ENCODE results near the gene CYTIP.
"Not testable (repeated sequence)": the region's sequence is repeated elsewhere in the genome, so short reads cannot be mapped to it uniquely, and the experiment has no call there.

The CYTIP gene

DNA sequence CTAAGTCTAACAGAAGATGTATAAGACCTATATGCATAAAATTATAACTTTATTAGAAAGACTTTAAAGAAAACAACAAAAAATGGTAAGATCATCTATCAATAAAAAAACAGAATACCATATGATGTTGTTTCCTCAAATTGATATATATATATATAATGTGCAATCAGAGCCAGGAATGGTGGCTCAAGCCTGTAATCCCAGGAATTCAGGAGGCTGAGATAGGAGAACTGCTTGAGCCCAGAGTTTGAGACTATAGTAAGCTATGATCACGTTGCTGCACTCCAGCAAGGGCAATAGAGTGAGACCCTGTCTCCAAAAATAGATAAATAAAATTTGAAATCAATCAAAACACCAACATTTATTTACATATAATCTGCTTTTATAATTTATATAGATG, 19.5 kb downstream of the CYTIP start:
- no peak for DNase-seq (ENCODE audit: low spot score)

GRCh38 chr2:157421964-157422363, 21.9 kb downstream of the CYTIP start:
- DNase-seq (ENCODE audit: low spot score): no peak

DNA sequence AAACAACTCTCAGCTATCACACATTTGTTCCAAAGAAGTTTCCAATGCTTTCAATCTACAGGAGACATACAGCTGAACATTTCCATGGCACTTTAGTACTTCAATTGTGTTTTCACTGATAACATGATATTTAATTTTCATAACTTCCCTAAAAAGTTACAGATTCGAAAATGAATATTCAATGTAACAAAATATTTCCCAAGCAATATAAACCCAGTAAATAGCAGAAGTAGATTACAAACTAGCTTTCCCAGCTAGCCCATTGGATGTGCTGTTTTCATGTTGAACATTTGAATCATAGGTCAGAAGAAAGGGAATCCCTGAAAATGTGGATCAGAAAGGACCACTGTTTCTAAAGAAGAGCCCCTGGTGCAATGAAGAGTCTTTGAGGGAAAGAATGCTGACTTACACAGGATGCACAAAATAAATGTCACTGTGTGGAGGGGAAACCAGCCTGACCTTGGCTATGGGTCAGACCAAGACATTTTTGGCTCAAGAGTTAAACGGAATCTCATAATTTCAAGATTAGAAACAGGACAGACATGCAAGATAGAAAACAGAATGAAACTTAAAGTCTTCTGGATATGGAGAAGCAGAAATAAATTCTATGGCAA, 22.5 kb downstream of the CYTIP start:
- no peak for DNase-seq (ENCODE audit: low spot score)

DNA sequence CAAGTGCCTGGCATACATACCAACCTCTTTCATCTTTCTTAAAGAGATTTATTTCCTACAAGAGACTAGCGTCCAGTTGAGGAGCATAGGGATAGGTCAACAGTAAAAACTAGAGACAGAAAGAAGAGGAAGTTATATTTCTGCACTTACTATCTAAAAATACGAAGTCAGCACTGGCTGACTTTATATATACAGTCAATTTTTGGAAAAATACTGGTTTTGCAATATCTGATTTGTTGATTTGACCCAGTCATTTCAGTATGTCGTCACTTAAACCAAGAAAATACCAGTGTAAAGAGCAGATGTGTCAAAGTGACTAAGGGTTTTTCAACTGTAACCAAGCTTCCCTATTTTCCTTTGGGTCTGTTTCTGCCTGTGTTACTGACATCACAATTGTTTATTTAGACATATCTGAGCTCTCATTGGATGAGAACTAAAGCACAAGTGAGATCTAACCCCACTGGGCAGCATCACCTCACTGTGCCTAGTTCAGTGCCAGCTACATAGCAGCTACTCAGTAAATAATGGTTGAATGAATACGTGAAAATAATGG, 23.0 kb downstream of the CYTIP start:
- no peak for DNase-seq (ENCODE audit: low spot score)

GRCh38 chr2:157419031-157419575, 24.8 kb downstream of the CYTIP start:
- DNase-seq (ENCODE audit: low spot score): no peak

GRCh38 chr2:157418239-157418641, 25.6 kb downstream of the CYTIP start:
- no peak for DNase-seq (ENCODE audit: low spot score)

DNA sequence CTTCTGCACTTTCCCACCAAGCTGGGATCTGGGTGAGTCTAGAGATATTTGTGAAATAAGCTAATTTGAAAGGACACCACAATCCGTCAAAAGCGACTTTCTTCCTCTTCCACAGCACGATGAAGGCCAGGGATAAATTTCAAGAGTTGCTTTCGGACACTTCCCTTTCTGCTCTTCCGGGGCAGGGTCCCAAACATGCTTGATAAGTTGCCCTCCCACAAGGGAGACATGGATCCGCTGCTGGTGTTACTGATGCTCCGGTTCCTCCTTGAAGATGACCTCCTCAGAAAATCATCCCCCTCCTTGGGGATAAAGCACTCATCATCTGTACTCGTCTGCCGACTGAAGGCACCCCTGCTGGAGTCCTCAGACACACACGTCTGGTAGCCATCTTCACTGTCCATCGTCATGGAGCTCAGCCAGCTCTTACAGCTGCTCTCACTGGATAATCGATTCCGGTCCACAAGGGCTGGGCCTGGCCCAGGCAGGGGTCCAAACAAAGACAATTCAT, 28.2 kb downstream of the CYTIP start:
- DNase-seq (ENCODE audit: low spot score): no peak

GRCh38 chr2:157414050-157414449, 29.8 kb downstream of the CYTIP start:
- DNase-seq (ENCODE audit: low spot score): no peak

GRCh38 chr2:157413326-157414035, 30.4 kb downstream of the CYTIP start:
- no peak for DNase-seq (ENCODE audit: low spot score)

GRCh38 chr2:157411624-157412336, 32.1 kb downstream of the CYTIP start:
- no peak for DNase-seq (ENCODE audit: low spot score)

- not testable (repeated sequence) for DNase-seq (ENCODE audit: low spot score)
Measured at GRCh38 chr2:157405398-157405797, 38.5 kb downstream of the CYTIP start.

DNA sequence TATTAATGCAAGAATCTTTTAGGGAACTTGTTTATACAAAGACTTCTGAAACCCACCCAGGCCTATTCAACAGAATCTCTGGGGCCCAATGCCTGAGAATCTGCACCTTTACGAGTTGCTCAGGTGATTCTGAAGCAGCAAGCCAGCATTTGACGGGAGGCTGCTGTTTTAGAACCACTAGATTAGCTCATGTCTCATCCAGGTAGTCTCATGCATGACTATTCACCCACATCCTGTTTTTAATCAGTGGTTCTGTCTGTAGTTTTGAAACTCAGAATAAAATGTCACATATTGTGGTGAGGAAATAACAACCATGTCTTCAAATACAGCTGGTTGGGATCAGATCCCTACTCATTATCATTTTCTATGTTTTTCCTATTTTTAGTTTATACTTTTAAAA, 39.5 kb downstream of the CYTIP start:
- DNase-seq (ENCODE audit: low spot score): no peak

GRCh38 chr2:157402801-157403485, 40.9 kb downstream of the CYTIP start:
- not testable (repeated sequence) for DNase-seq (ENCODE audit: low spot score)

GRCh38 chr2:157395811-157396210, 48.1 kb downstream of the CYTIP start:
- no peak for DNase-seq (ENCODE audit: low spot score)

DNA sequence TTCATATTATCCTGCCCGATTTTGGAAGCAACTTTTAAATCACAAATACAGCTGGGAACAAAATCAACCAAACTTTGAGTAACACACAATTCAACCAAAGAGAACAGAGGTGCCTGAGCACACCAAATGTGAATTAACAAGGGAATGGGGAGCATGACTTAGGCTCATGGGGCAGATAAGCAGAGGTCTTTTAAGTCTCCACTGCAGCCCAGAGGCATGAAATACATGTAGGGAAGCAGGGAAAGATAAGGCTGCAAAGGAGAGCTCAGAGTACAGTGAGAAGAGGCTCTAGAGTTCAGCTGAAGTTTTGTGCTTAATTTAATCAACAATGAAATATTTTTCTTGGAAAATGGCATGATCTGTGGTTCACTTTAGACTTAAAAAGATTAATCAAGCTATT, 49.0 kb downstream of the CYTIP start:
- DNase-seq (ENCODE audit: low spot score): no peak

DNA sequence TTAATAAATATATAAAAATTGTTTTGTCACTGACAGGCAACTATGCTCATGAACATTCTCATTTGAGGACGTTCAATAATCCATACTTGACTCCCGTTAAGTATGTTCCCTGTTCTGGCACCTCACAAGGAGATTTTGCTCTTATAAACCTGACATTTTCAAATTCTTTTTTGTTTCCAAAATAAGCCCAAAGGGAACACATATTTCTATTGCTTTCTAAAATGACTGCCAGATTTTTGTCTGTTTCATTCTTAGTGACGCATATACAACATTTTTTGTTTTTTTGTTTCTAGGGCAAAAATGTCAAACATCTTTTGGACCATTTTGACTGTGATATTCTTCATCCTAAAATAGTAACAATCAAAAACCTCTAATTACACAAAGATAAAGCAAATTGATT, 50.5 kb downstream of the CYTIP start:
- no peak for DNase-seq (ENCODE audit: low spot score)

DNA sequence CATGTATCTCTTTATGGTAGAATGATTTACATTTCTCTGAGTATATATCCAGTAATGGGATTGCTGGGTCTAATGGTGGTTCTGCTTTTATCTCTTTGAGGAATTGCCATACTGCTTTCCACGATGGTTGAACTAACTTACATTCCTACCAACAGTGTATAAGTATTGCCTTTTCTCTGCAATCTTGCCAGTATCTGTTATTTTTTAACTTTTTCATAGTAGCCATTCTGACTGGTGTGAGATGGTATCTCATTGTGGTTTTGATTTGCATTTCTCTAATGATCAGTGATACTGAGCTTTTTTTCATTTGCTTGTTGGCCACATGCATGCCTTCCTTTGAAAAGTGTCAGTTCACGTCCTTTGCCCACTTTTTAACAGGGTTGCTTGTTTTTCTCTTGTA, 55.1 kb downstream of the CYTIP start:
- DNase-seq (ENCODE audit: low spot score): no peak

- no peak for DNase-seq (ENCODE audit: low spot score)
Measured at GRCh38 chr2:157386747-157387146, 57.1 kb downstream of the CYTIP start.

DNA sequence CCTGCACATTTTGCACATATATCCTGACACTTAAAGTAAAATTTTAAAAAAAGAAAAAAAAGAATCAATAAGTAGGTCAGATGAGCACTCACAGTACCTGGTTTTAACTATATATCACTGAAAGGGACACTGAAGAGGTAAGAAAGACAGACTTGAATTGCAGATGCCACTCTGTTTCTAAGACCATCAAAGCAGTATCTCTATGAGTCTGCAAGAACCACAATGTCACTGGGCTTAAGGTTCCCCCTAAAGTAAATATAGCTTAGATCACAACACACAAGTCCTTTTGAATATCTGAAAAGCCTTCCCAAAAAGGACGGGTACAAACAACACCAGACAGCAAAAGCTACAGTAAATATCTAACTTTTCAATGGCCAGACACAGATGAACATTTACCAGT, 57.6 kb downstream of the CYTIP start:
- DNase-seq (ENCODE audit: low spot score): no peak

DNA sequence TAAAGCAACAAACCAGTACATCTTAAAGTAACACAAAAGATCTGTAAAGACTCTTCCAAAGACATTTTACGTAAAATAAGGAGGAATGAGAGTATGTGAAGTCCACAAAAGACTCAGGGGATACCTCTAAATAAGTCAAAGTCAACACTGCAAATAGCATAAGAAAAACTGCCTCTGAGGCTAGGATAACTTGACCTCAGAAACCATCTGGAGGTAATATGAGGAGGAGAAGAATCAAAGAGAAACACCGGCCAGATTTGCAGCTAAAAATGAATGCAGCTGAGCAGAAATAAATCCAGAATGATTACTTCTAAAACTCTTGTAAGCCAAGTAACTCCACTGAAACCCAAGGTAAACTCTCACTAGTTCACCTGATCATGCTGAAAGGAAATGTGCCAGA, 66.0 kb downstream of the CYTIP start:
- DNase-seq (ENCODE audit: low spot score): no peak

DNA sequence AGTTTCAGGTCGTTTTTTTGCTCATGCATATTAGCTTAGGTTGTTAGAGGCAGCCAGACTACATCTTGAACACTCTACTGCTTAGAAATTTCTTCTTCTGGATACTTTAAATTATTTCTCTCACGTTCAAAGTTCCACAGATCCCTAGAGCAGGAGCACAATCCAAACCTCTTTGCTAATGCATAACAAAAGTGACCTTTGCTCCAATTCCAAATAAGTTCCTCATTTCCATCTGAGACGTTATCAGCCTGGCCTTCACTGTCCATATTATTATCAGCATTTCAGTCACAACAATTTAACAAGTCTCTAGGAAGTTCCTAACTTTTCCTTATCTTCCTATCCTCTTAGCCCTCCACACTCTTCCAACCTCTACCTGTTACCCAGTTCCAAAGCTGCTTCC, 67.8 kb downstream of the CYTIP start:
- DNase-seq (ENCODE audit: low spot score): no peak

DNA sequence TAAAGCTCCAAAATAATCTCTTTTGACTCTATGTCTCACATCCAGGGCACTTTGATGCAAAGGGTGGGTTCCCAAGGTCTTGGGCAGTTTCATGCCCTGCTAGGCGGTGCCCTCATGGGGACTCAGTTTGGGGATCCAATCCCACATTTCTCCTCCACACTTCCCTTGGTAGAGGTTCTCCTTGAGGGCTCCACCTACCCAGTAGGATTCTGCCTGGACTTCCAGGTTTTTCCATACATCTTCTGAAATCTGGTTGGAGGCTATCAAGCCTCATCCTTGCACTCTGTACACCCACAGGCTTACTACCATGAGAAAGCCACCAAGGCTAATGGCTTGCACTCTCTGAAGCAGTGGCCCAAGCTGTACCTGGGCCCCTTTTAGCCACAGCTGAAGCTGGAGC, 68.5 kb downstream of the CYTIP start:
- no peak for DNase-seq (ENCODE audit: low spot score)

Measured in HuH-7.5 (cell line).